Lower leg skin (tissue), 4 donors: ENCODE measurements around the gene TWIST2. TPM values are rescaled to one million over a fixed set of nuclear protein-coding genes. Genes with fewer than 3 reads are reported as not detected.
A peak's percentile ranks its signal among the peaks of the same experiment; 100 is the strongest.

ENCODE experiments used
- DNase-seq, 2 donors: peaks; one replicate each; pipeline ENCODE4 v3.0.0-alpha.2; 2019; ENCODE audit warnings: low spot score in 2 of 2
- H3K4me3 ChIP-seq: fragments of 200-600 bp; sonication (generic); 2 replicates; pipeline ENCODE4 v1.5.1; 2017; ENCODE audit warnings: mild to moderate bottlenecking, low read depth; ENCODE audit not compliant: poor library complexity, severe bottlenecking
- POLR2A ChIP-seq, 2 donors: fragments of 450-650 bp; IDR thresholded peaks; one replicate each; pipeline ENCODE4 v1.6.1; 2016 to 2017; ENCODE audit warnings: antibody characterized with exemption in 2 of 2, mild to moderate bottlenecking in 1 of 2, moderate library complexity in 1 of 2
- WGBS, 2 donors: methylation state at CpG; one replicate each; pipeline ENCODE4 v1.1.5; 2018; 5-methylcytosine and 5-hydroxymethylcytosine counted together
- intact Hi-C: fragments of 100-400 bp; cut with DNase I; formaldehyde crosslinking; loops from one replicate; pipeline ENCODE4 v1.15.0; 2023; ENCODE audit warnings: low total_unique reads
- total RNA-seq, 4 donors: library from RNA; depleted of rRNA; stranded (reverse); fragments of >200 nt; gene quantifications; one replicate each; pipeline ENCODE4 v1.1.0, GENCODE V29; 2016
- TF ChIP-seq, protein P1 (sequence below), 3 donors: fragments of 450-650 bp; IDR thresholded peaks; one replicate each; pipeline ENCODE4 v1.5.1; 2016; ENCODE audit warnings: antibody characterized with exemption in 3 of 3, mild to moderate bottlenecking in 3 of 3, moderate library complexity in 2 of 3

TWIST2 gene
- total RNA-seq, 4 donors from 2014 or later, result 36.5 to 47.8 (median 38.5) TPM

DNA sequence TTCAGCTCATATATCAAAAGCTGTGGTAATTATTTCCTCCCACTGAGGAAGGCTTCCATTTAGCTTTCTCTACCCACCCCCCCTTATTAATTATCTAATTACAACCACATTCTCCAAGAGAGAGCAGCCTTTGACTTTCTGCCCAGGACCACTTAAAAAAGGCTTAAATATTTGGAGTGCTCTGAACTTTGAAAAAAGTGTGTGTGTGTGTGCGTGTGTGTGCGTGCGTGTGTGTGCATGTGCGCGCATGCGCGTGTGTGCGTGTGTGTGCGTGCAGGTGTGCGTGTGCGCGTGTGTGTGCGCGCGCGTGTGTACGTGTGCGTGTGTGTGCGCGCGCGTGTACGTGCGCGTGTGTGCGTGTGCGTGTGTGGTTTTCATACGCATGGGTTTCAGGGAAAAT lies 57.8 kb downstream of the TWIST2 start:
- TF ChIP-seq, protein P1, sequence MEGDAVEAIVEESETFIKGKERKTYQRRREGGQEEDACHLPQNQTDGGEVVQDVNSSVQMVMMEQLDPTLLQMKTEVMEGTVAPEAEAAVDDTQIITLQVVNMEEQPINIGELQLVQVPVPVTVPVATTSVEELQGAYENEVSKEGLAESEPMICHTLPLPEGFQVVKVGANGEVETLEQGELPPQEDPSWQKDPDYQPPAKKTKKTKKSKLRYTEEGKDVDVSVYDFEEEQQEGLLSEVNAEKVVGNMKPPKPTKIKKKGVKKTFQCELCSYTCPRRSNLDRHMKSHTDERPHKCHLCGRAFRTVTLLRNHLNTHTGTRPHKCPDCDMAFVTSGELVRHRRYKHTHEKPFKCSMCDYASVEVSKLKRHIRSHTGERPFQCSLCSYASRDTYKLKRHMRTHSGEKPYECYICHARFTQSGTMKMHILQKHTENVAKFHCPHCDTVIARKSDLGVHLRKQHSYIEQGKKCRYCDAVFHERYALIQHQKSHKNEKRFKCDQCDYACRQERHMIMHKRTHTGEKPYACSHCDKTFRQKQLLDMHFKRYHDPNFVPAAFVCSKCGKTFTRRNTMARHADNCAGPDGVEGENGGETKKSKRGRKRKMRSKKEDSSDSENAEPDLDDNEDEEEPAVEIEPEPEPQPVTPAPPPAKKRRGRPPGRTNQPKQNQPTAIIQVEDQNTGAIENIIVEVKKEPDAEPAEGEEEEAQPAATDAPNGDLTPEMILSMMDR (IDR thresholded peaks at IDR 0.05), result no peak
- TF ChIP-seq POLR2A (IDR thresholded peaks at IDR 0.05), result no peak
- 74 to 89% methylated on average over 28 of the region's 28 CpGs for WGBS, 2 donors
- no peak for DNase-seq
- intact Hi-C loops, result no loop called here
- H3K4me3 ChIP-seq, result no peak overlapping the region

DNA sequence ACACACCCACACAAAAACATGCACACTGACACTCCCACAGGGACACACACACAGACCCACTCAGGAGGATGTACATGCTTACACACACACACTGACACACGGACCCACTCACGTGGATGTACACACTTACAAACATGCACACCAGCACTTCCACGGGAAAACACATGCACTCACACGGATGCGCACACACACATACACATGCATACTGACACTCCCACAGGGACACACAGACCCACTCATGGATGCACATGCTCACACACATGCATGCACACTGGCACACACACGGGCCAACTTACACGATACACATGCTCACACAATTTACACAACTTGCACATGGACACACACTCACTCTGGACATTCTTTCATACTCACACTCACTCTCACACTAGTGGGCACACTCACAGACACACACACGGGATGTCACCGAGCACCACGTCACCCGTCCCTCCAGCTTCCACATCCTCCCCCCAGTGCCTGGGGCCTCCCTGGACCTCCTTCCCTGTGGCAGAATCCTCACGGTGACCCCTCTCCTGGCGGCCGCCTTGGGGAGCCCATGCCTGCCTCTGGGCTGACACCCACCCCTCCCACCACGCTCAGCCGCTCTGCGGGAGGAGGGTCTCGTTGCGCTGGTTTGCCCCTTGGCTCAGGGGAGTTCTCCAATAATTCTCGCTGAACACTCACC lies 58.5 kb downstream of the TWIST2 start:
- DNase-seq, result peak in 1 of 2 donors; percentile 85
- H3K4me3 ChIP-seq, result no peak overlapping the region
- TF ChIP-seq, protein P1 (IDR thresholded peaks at IDR 0.05), result peak in 1 of 3 donors; percentile 7
- TF ChIP-seq POLR2A (IDR thresholded peaks at IDR 0.05), result no peak
- WGBS, 2 donors, result 65 to 79% methylated on average over 20 of the region's 20 CpGs
- intact Hi-C loops, result no loop called here

DNA sequence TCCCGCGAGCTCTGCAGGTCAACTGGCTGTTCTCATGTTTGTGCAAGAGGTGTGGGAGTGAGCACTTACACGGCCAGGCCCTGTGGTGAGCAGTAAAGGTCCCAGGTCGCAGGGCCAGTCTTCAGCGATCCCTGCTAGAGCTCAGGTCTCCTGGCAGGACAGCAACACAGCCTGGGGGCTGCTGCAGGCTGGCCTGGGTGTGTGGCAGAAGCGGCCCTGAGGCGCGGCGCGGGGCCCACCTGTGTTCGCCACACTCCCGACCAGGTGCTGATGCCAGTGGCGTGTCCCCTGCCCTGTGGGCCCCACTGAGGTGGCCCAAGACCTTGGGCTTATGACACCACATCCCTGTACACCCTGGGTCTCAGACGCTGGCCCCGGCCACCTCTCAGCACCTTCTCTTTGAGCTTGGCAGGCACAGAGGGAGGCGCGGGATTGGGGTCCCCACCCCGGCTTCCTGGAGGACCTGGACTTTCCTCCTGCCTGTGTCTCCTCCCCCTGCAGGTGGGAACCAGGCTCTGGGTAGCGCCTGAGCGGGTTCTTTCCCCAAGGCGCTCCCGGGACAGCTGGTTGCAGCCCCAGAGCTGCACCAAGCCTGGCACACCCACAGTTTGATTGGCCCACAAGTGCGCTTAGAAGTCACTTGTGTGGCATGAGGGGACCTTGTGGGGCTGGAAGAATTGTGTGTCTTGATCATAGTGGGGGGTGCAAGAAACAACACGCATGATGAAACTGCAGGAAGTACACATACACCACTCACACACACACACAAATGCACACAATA lies 59.2 kb downstream of the TWIST2 start:
- intact Hi-C loops, result no loop called here
- WGBS, 2 donors, result 46 to 65% methylated on average over 21 to 24 of the region's 24 CpGs
- TF ChIP-seq POLR2A (IDR thresholded peaks at IDR 0.05), result no peak
- TF ChIP-seq, protein P1 (IDR thresholded peaks at IDR 0.05), result no peak
- peak in 1 of 2 donors; percentile 85 for DNase-seq
- H3K4me3 ChIP-seq, result no peak overlapping the region

DNA sequence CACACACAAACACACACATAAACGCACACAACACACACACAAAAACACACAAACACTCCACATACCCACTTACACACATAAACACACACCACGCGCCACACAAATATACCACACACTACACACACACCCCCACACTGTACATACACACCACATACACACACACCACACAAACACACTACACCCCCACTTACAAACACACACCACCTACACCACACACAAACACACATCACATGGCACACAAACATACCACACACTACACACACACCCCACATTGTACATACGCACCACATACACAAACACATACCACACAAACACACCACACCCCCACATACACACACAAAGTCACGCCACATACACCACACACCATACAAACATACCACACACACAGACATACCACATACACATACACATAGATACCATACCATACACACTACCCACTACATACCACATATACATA lies 59.9 kb downstream of the TWIST2 start:
- 76 to 87% methylated on average over 5 of the region's 5 CpGs for WGBS, 2 donors
- no peak for DNase-seq
- H3K4me3 ChIP-seq, result no peak overlapping the region
- intact Hi-C loops, result no loop called here
- no peak for TF ChIP-seq POLR2A (IDR thresholded peaks at IDR 0.05)
- TF ChIP-seq, protein P1 (IDR thresholded peaks at IDR 0.05), result no peak

DNA sequence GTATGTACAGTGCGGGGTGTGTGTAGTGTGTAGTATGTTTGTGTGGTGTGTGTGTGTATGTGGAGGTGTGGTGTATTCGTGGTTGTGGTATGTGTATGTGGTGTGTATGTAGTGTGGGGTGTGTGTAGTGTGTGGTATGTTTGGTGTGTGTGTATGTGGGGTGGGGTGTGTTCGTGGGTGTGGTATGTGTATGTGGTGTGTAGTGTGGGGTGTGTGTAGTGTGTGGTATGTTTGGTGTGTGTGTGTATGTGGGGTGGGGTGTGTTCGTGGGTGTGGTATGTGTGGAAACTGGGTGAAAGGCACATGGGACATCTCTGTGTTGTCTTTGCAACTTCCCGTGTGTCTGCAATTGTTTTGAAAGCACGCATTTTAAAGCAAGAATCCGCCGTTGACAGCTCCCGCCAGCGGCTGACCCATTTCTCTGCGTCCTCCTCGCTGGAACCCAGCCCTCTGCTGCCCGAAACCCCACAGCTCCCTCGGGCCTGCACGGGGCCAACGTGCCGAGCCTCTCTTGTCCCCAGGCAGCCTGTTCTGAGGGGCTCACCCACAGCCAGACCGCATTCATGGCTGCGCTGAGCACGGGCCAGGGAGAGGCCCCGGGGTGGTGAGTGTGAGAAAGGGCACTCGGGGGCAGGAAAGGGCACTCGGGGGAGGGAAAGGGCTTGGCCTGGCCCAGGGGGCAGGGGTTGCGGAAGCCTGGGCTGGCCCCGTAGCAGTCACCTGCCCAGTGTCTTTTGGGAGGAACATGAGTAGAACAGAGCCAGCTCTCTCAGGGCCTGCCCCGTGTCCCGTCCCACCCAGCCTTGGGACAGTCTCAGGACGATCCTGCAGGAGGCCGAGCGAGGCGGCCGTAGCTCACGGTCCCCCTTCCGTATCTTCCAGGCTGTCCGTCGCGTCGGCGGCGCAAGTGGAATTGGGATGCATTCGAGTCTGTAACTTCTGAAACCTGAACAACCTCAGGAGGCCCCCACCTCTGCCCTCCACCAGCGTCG lies 61.4 kb downstream of the TWIST2 start:
- WGBS, 2 donors, result 48 to 50% methylated on average over 43 of the region's 43 CpGs
- peak; percentile 52 to 92 for DNase-seq
- no peak for TF ChIP-seq POLR2A (IDR thresholded peaks at IDR 0.05)
- TF ChIP-seq, protein P1 (IDR thresholded peaks at IDR 0.05), result no peak
- intact Hi-C loops, result no loop called here
- no peak overlapping the region for H3K4me3 ChIP-seq
